Tibial nerve (tissue), 4 donors: ENCODE results near the gene RPS4Y2. TPM values are rescaled to one million over a fixed set of nuclear protein-coding genes. Genes with fewer than 3 reads are reported as not detected.

Source experiments
- DNase-seq, 2 donors: peaks; one replicate each; pipeline ENCODE4 v3.0.0-alpha.2; 2019; ENCODE audit warnings: low spot score in 2 of 2
- H3K27ac ChIP-seq, 4 donors: fragments of 200-600 bp; sonication (generic) in 3 of 4; one replicate each; pipeline ENCODE4 v1.5.1; 2017 to 2019; ENCODE audit warnings: mild to moderate bottlenecking in 1 of 4
- H3K27me3 ChIP-seq, 2 donors: fragments of 200-600 bp; sonication (generic) in 1 of 2; one replicate each; pipeline versions ENCODE4 v1.5.1 to v1.6.0; 2017 to 2019
- H3K36me3 ChIP-seq, 3 donors: fragments of 200-600 bp; sonication (generic); one replicate each; pipeline ENCODE4 v1.5.1; 2018 to 2019
- H3K4me1 ChIP-seq, 4 donors: fragments of 200-600 bp; sonication (generic) in 3 of 4; one replicate each; pipeline ENCODE4 v1.5.1; 2017 to 2019
- H3K4me3 ChIP-seq, 4 donors: fragments of 200-600 bp; sonication (generic) in 3 of 4; one replicate each; pipeline ENCODE4 v1.5.1; 2017 to 2019; ENCODE audit warnings: mild to moderate bottlenecking in 1 of 4, moderate library complexity in 1 of 4
- H3K9me3 ChIP-seq, 4 donors: fragments of 200-600 bp; sonication (generic) in 3 of 4; one replicate each; pipeline ENCODE4 v1.5.1; 2017 to 2019
- CTCF ChIP-seq, 5 experiments: fragments of 200-600 bp in 3 of 5; fragments of 450-650 bp in 2 of 5; sonication (generic) in 3 of 5; IDR thresholded peaks; one replicate each; pipeline ENCODE4 v1.5.1; 2016 to 2019; ENCODE audit warnings: antibody characterized with exemption in 5 of 5, mild to moderate bottlenecking in 3 of 5, moderate library complexity in 2 of 5
- EP300 ChIP-seq, 2 donors: sonication (generic); formaldehyde crosslinking; IDR thresholded peaks; one replicate each; pipeline ENCODE4 v1.6.1; 2017; ENCODE audit warnings: antibody characterized with exemption in 2 of 2, mild to moderate bottlenecking in 1 of 2
- POLR2A ChIP-seq, 2 donors: fragments of 450-650 bp; IDR thresholded peaks; one replicate each; pipeline ENCODE4 v1.6.1; 2017; ENCODE audit warnings: antibody characterized with exemption in 2 of 2, mild to moderate bottlenecking in 2 of 2, moderate library complexity in 2 of 2
- WGBS, 2 donors: methylation state at CpG; one replicate each; pipeline ENCODE4 v1.1.5; 2018; 5-methylcytosine and 5-hydroxymethylcytosine counted together
- total RNA-seq, 4 donors: library from RNA; depleted of rRNA; stranded (reverse); fragments of >200 nt; gene quantifications; one replicate each; pipeline ENCODE4 v1.1.0, GENCODE V29; 2016

The RPS4Y2 gene
- total RNA-seq, result not detected

DNA sequence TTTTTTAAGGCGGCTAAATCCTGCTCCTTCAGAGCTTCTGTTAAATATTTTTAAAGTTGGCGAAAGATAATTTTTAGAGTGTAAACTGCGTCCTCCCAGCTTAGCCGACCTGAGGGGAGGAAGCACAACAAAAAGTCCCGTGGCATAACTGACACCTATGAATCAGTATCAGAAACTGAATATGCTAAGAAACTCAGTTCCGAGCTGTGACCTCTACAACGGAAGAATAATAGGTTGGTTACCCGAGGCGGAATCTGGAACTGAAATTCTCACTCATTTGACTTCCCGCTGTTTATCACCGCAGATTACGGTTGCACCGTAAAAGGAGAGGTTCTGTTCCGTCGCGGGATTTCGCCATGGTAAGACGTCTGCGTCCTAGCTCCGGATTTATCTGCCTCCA lies at the start of gene RPS4Y2:
RPS4Y2 (plus strand) TSS at position 301 of the 400 bp plus-strand sequence; CDS start at position 357, 56 bp downstream.
- no peak within 1 kb of the TSS for H3K27ac ChIP-seq
- no peak for DNase-seq
- 96% methylated on average over 20 of the region's 20 CpGs; no CpG with 5 or more reads in 1 of the 2 donors for WGBS, 2 donors
- H3K36me3 ChIP-seq, result no peaks in the 10 kb centered on the region
- H3K4me3 ChIP-seq, result no peak within 1 kb of the TSS
- TF ChIP-seq CTCF (IDR thresholded peaks at IDR 0.05) (no peak), EP300 (IDR thresholded peaks at IDR 0.05) (no peak), POLR2A (IDR thresholded peaks at IDR 0.05) (no peak)
- H3K9me3 ChIP-seq, result no peaks in the 10 kb centered on the region
- H3K4me1 ChIP-seq, result no peaks in the 10 kb centered on the region
- no peaks in the 10 kb centered on the region for H3K27me3 ChIP-seq

GRCh38 chrY:20714391-20714790 lies 41.5 kb upstream of the RPS4Y2 start:
- H3K36me3 ChIP-seq, result no peaks in the 10 kb centered on the region
- H3K9me3 ChIP-seq, result no peaks in the 10 kb centered on the region
- no peaks in the 10 kb centered on the region for H3K4me1 ChIP-seq
- no peaks in the 10 kb centered on the region for H3K27me3 ChIP-seq
- DNase-seq, result no peak
- H3K4me3 ChIP-seq, result no peak overlapping the region
- WGBS, 2 donors, result 84% methylated on average over 4 of the region's 4 CpGs; no CpG with 5 or more reads in 1 of the 2 donors
- H3K27ac ChIP-seq, result no peak overlapping the region
- no peak for TF ChIP-seq CTCF (IDR thresholded peaks at IDR 0.05)

- Histone ChIP-seq H3K4me3 (no peak overlapping the region), H3K27me3 (no peaks in the 10 kb centered on the region), H3K9me3 (no peaks in the 10 kb centered on the region), H3K4me1 (no peaks in the 10 kb centered on the region), H3K27ac (no peak overlapping the region), H3K36me3 (no peaks in the 10 kb centered on the region)
- no peak for TF ChIP-seq EP300 (IDR thresholded peaks at IDR 0.05)
- no peak for TF ChIP-seq POLR2A (IDR thresholded peaks at IDR 0.05)
- TF ChIP-seq CTCF (IDR thresholded peaks at IDR 0.05), result no peak
- 72% methylated on average over 10 of the region's 11 CpGs; no CpG with 5 or more reads in 1 of the 2 donors for WGBS, 2 donors
- DNase-seq, result no peak
These were observed 29.6 kb upstream of the RPS4Y2 start for GRCh38 chrY:20726184-20726907.

DNA sequence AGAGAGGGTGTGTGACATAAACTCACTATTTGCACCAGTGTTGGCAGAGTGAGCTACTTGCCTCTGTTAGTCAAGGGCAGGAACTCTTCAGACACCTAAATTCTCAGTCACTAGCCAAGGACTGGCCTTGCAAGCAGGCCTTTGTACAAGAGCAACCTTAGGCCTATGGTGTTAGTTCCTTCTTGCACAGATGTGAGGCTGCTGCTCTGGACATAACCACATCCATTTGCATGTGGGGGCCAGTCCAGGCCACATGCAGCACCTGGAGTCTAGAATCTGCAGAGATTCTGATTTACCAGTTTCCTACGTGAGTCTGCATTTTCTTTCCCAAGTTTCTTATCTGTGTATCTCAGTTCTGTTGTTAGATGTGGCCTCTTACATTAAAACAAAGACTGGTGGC lies 20.7 kb upstream of the RPS4Y2 start:
- 60% methylated on average over 1 of the region's 1 CpG; no CpG with 5 or more reads in 1 of the 2 donors for WGBS, 2 donors
- no peaks in the 10 kb centered on the region for H3K36me3 ChIP-seq

More for the DNA sequence above, 20.7 kb upstream of the RPS4Y2 start:
- H3K4me1 ChIP-seq, result no peaks in the 10 kb centered on the region
- H3K4me3 ChIP-seq, result no peak overlapping the region
- TF ChIP-seq EP300 (IDR thresholded peaks at IDR 0.05) (no peak), POLR2A (IDR thresholded peaks at IDR 0.05) (no peak), CTCF (IDR thresholded peaks at IDR 0.05) (no peak)
- no peaks in the 10 kb centered on the region for H3K9me3 ChIP-seq
- no peak overlapping the region for H3K27ac ChIP-seq
- no peaks in the 10 kb centered on the region for H3K27me3 ChIP-seq
- DNase-seq, result no peak
